Measurements from ENCODE around the gene PIK3CG.
"Not testable (repeated sequence)": the region's sequence is repeated elsewhere in the genome, so short reads cannot be mapped to it uniquely, and the experiment has no call there.

- TF ChIP-seq POLR2A (IDR thresholded peaks at IDR 0.05; ENCODE audit: extremely low read depth, insufficient read length); MAX (IDR thresholded peaks at IDR 0.05; ENCODE audit: low read depth, low read length); MYC (IDR thresholded peaks at IDR 0.05; ENCODE audit: low read depth, low read length): not testable (repeated sequence)
- TF ChIP-seq, protein P1, sequence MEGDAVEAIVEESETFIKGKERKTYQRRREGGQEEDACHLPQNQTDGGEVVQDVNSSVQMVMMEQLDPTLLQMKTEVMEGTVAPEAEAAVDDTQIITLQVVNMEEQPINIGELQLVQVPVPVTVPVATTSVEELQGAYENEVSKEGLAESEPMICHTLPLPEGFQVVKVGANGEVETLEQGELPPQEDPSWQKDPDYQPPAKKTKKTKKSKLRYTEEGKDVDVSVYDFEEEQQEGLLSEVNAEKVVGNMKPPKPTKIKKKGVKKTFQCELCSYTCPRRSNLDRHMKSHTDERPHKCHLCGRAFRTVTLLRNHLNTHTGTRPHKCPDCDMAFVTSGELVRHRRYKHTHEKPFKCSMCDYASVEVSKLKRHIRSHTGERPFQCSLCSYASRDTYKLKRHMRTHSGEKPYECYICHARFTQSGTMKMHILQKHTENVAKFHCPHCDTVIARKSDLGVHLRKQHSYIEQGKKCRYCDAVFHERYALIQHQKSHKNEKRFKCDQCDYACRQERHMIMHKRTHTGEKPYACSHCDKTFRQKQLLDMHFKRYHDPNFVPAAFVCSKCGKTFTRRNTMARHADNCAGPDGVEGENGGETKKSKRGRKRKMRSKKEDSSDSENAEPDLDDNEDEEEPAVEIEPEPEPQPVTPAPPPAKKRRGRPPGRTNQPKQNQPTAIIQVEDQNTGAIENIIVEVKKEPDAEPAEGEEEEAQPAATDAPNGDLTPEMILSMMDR (IDR thresholded peaks at IDR 0.05; ENCODE audit: low read depth, low read length) = not testable (repeated sequence)
Observed at GRCh38 chr7:106938122-106938521, 73.0 kb downstream of the PIK3CG start.
